HCT116 (cell line): ENCODE measurements around the gene SAMD9L. TPM values are rescaled to one million over a fixed set of nuclear protein-coding genes. Genes with fewer than 3 reads are reported as not detected.

Experiments used
- ATAC-seq: fragments of 200-7000 bp; cut with Tn5 transposase; 2 replicates; pipeline ENCODE4 v1.9.1; 2020; ENCODE audit warnings: mild to moderate bottlenecking, moderate library complexity
- BruUV-seq: library from RNA; stranded (reverse); fragments of 400-500 nt; replicated peaks from 2 replicates; lab custom pipeline; 2021; lab: Mats Ljungman, UMichigan
- CTCF ChIA-PET: fragments of 300-600 bp; sonication (Branson Sonifier 250); formaldehyde crosslinking; loops from one replicate; lab custom pipeline; 2021; ENCODE audit warnings: antibody characterized with exemption; lab: Charles Lee
- POLR2A ChIA-PET: fragments of 300-600, 350-600 bp; sonication (Branson Sonifier 250); formaldehyde crosslinking; loops from one replicate; lab custom pipeline; 2021; ENCODE audit warnings: antibody characterized with exemption; lab: Charles Lee
- RAD21 ChIA-PET, 2 experiments: fragments of 300-600 bp; sonication (Branson Sonifier 250); formaldehyde crosslinking; loops; one replicate each; lab custom pipeline; 2023; ENCODE audit warnings: low total read pairs in 2 of 2; ENCODE audit not compliant: uncharacterized antibody in 2 of 2, unreplicated experiment in 2 of 2, low non-redundant PET in 1 of 2; lab: Charles Lee
- DNase-seq: peaks from one replicate; pipeline ENCODE4 v3.0.0-alpha.2; 2010; ENCODE audit warnings: low read depth, low spot score
- H2AFZ ChIP-seq: fragments of 200-600 bp; shearing (Covaris generic), sonication (generic); 2 replicates; pipeline ENCODE4 v1.6.1; 2017; ENCODE audit warnings: low read depth, mixed run types, mixed read lengths, antibody characterized with exemption, low read length; ENCODE audit not compliant: poor library complexity, severe bottlenecking
- H3K27ac ChIP-seq: 2 replicates; pipeline ENCODE4 v1.5.1; 2012; ENCODE audit warnings: low read depth, low read length
- H3K27me3 ChIP-seq: fragments of 200-600 bp; sonication (generic); 2 replicates; pipeline ENCODE4 v1.6.1; 2016; ENCODE audit warnings: mixed run types, low read length, mixed read lengths; ENCODE audit not compliant: insufficient read depth
- H3K36me3 ChIP-seq, 2 experiments: fragments of 200-500 bp in 1 of 2; fragments of 200-600 bp in 1 of 2; sonication (Bioruptor generic) in 1 of 2; sonication (generic) in 1 of 2; 2 replicates each; pipeline versions ENCODE4 v1.5.1 to v1.6.1; 2014 to 2016; ENCODE audit warnings: low read length in 2 of 2, inconsistent platforms in 1 of 2, mixed read lengths in 1 of 2, mixed run types in 1 of 2; ENCODE audit not compliant: insufficient read depth in 2 of 2, control insufficient read depth in 1 of 2
- H3K4me1 ChIP-seq, 2 experiments: fragments of 200-600 bp in 1 of 2; sonication (generic) in 1 of 2; 2 replicates each; pipeline versions ENCODE4 v1.5.1 to v1.6.1; 2012 to 2017; ENCODE audit warnings: low read length in 2 of 2, inconsistent platforms in 1 of 2, mild to moderate bottlenecking in 1 of 2, mixed read lengths in 1 of 2, mixed run types in 1 of 2, moderate library complexity in 1 of 2; ENCODE audit not compliant: insufficient read depth in 2 of 2, control insufficient read depth in 1 of 2
- H3K4me2 ChIP-seq: fragments of 200-600 bp; sonication (generic); 2 replicates; pipeline ENCODE4 v1.6.1; 2017; ENCODE audit warnings: mixed run types, low read length, mixed read lengths
- H3K4me3 ChIP-seq, 2 experiments: fragments of 200-600 bp in 1 of 2; sonication (generic) in 1 of 2; replicated peaks in 1 of 2; 2 replicates each; pipeline ENCODE4 v1.5.1; 2011 to 2016; ENCODE audit warnings: low read length in 2 of 2, control low read depth in 1 of 2, low read depth in 1 of 2, mild to moderate bottlenecking in 1 of 2, mixed read lengths in 1 of 2, mixed run types in 1 of 2
- H3K79me2 ChIP-seq: fragments of 200-600 bp; sonication (generic); 2 replicates; pipeline ENCODE4 v1.6.1; 2017; ENCODE audit warnings: mild to moderate bottlenecking, mixed run types, low read length, moderate library complexity, mixed read lengths; ENCODE audit not compliant: insufficient read depth
- H3K9ac ChIP-seq: fragments of 200-600 bp; sonication (generic); 2 replicates; pipeline ENCODE4 v1.6.1; 2016; ENCODE audit warnings: low read length, mixed read lengths
- H3K9me2 ChIP-seq: fragments of 200-600 bp; sonication (generic), shearing (Covaris generic); 2 replicates; pipeline ENCODE4 v1.6.1; 2017; ENCODE audit warnings: mixed run types, mild to moderate bottlenecking, moderate library complexity; ENCODE audit not compliant: insufficient read depth
- H3K9me3 ChIP-seq, 2 experiments: fragments of 200-500 bp in 1 of 2; fragments of 200-600 bp in 1 of 2; sonication (Bioruptor generic) in 1 of 2; sonication (generic) in 1 of 2; 2 replicates each; pipeline ENCODE4 v1.6.1; 2014 to 2017; ENCODE audit warnings: low read length in 2 of 2, mixed read lengths in 2 of 2, inconsistent platforms in 1 of 2, low read depth in 1 of 2, mild to moderate bottlenecking in 1 of 2, mixed run types in 1 of 2, moderate library complexity in 1 of 2; ENCODE audit not compliant: control insufficient read depth in 1 of 2, insufficient read depth in 1 of 2
- H4K20me1 ChIP-seq: fragments of 200-600 bp; sonication (generic), shearing (Covaris generic); 2 replicates; pipeline ENCODE4 v1.6.1; 2017; ENCODE audit warnings: mixed run types, mild to moderate bottlenecking, moderate library complexity; ENCODE audit not compliant: insufficient read depth
- ATF3 ChIP-seq: IDR thresholded peaks from 2 replicates; pipeline ENCODE4 v1.6.1; 2012
- CBX3 ChIP-seq: IDR thresholded peaks from 2 replicates; pipeline ENCODE4 v1.6.1; 2012; ENCODE audit warnings: low read depth
- CEBPB ChIP-seq: IDR thresholded peaks from 2 replicates; pipeline ENCODE4 v1.6.1; 2012; ENCODE audit warnings: low read depth
- EGR1 ChIP-seq: IDR thresholded peaks from 2 replicates; pipeline ENCODE4 v1.6.1; 2012; ENCODE audit warnings: low read depth
- ELF1 ChIP-seq: IDR thresholded peaks from 2 replicates; pipeline ENCODE4 v1.6.1; 2012; ENCODE audit warnings: low read depth, borderline replicate concordance
- EZH2 ChIP-seq: fragments of 200-600 bp; sonication (generic); IDR thresholded peaks from 2 replicates; pipeline ENCODE4 v1.6.1; 2017; ENCODE audit warnings: antibody characterized with exemption, mixed run types
- EZH2phosphoT487 ChIP-seq: fragments of 200-600 bp; IDR thresholded peaks from 2 replicates; pipeline ENCODE4 v1.6.1; 2018; ENCODE audit warnings: antibody characterized with exemption, borderline replicate concordance
- FOSL1 ChIP-seq: IDR thresholded peaks from 2 replicates; pipeline ENCODE4 v1.6.1; 2012; ENCODE audit warnings: low read depth
- JUND ChIP-seq: IDR thresholded peaks from 2 replicates; pipeline ENCODE4 v1.6.1; 2012
- POLR2AphosphoS5 ChIP-seq: IDR thresholded peaks from 2 replicates; pipeline ENCODE4 v1.6.1; 2011; ENCODE audit warnings: mild to moderate bottlenecking, low read depth, low read length, moderate library complexity
- RAD21 ChIP-seq: IDR thresholded peaks from 2 replicates; pipeline ENCODE4 v1.6.1; 2012; ENCODE audit warnings: low read depth, mild to moderate bottlenecking
- REST ChIP-seq: IDR thresholded peaks from 2 replicates; pipeline ENCODE4 v1.6.1; 2012; ENCODE audit warnings: low read depth
- SIN3A ChIP-seq: IDR thresholded peaks from 2 replicates; pipeline ENCODE4 v1.6.1; 2012; ENCODE audit warnings: low read depth
- SP1 ChIP-seq: IDR thresholded peaks from 2 replicates; pipeline ENCODE4 v1.6.1; 2012; ENCODE audit warnings: low read depth
- SRF ChIP-seq: IDR thresholded peaks from 2 replicates; pipeline ENCODE4 v1.6.1; 2012; ENCODE audit warnings: low read depth
- YY1 ChIP-seq: IDR thresholded peaks from 2 replicates; pipeline ENCODE4 v1.6.1; 2011; ENCODE audit warnings: low read length, low read depth, moderate library complexity, mild to moderate bottlenecking; ENCODE audit not compliant: insufficient replicate concordance; ENCODE audit errors: extremely low read depth
- ZBTB33 ChIP-seq: IDR thresholded peaks from 2 replicates; pipeline ENCODE4 v1.6.1; 2011; ENCODE audit warnings: mild to moderate bottlenecking, low read length, moderate library complexity; ENCODE audit not compliant: insufficient replicate concordance; ENCODE audit errors: extremely low read depth
- ZFX ChIP-seq: fragments of 450-650 bp; IDR thresholded peaks from 2 replicates; pipeline ENCODE4 v1.6.1; 2017
- ZNF274 ChIP-seq: fragments of 200-500 bp; sonication (Bioruptor generic); IDR thresholded peaks from 2 replicates; pipeline ENCODE4 v1.6.1; 2014; ENCODE audit warnings: mild to moderate bottlenecking, low read depth, low read length, inconsistent platforms
- intact Hi-C: fragments of 100-400 bp; cut with micrococcal nuclease; formaldehyde crosslinking; loops from 2 replicates; pipeline ENCODE4 v1.10.0; 2022
- total RNA-seq: library from RNA; stranded (reverse); gene quantifications from one replicate; pipeline ENCODE4 v1.2.1, GENCODE V29; 2021; ENCODE audit not compliant: unreplicated experiment

The SAMD9L gene
- total RNA-seq, 1 experiment from 2014 or later, result 0.15 TPM

- TF ChIP-seq SP1 (no peak), YY1 (no peak), RAD21 (no peak), ZBTB33 (no peak), ZFX (no peak), EZH2phosphoT487 (no peak), FOSL1 (no peak), EGR1 (no peak), ELF1 (no peak), ATF3 (no peak)
Measured at GRCh38 chr7:93117327-93117726, 30.9 kb downstream of the SAMD9L start (continued).

- Histone ChIP-seq H3K9ac (peak overlapping the region; percentile 37), H3K4me3 (peak overlapping the region in 1 of 2 experiments; percentile 27; a peak in 2 of 4 replicates), H3K36me3 (no peaks in the 10 kb centered on the region), H3K4me2 (peak overlapping the region; percentile 75), H3K9me3 (no peaks in the 10 kb centered on the region), H3K27ac (no peak overlapping the region), H4K20me1 (no peaks in the 10 kb centered on the region), H3K4me1 (peaks cover 8 to 51% of the 10 kb centered on the region in 2 experiments; a peak in 3 of 4 replicates), H3K27me3 (no peaks in the 10 kb centered on the region), H3K79me2 (no peaks in the 10 kb centered on the region; the same call in 1 of the 2 replicates), H2AFZ (no peak overlapping the region), H3K9me2 (no peaks in the 10 kb centered on the region)
- CTCF ChIA-PET, result no interaction called here
- no TSS peak for BruUV-seq
- ATAC-seq (peak; percentile 67), DNase-seq (peak; percentile 32)
- intact Hi-C loops, result loop anchor here (10.0 kb wide), 1 partner anchor 61 kb away; no protein-coding TSS in a partner anchor
- RAD21 ChIA-PET, result no interaction called here
- POLR2A ChIA-PET, result no interaction called here
- TF ChIP-seq JUND, result peak; percentile 78
- TF ChIP-seq FOSL1, result peak; percentile 84
- no peak for TF ChIP-seq SRF
- TF ChIP-seq REST, result no peak
- no peak; the same call in 1 of the 2 replicates for TF ChIP-seq CEBPB
- no peak for TF ChIP-seq YY1
- no peak for TF ChIP-seq EZH2phosphoT487
- TF ChIP-seq ELF1, result no peak
- TF ChIP-seq ATF3, result no peak
- peak; percentile 54; the same call in 1 of the 2 replicates for TF ChIP-seq EGR1
- peak; percentile 79 for TF ChIP-seq SP1
- peak; percentile 56 for TF ChIP-seq CBX3
- no peak for TF ChIP-seq POLR2AphosphoS5
- no peak for TF ChIP-seq ZNF274
- no peak for TF ChIP-seq ZFX
- 0 out of 2 replicates have a peak, but pooled peaks have one; percentile 11 for TF ChIP-seq RAD21
- TF ChIP-seq SIN3A, result no peak
- TF ChIP-seq EZH2, result no peak
Measured at GRCh38 chr7:93115796-93116195, 32.4 kb downstream of the SAMD9L start.
